Measurements from ENCODE around the gene LOX.

The LOX gene

DNA sequence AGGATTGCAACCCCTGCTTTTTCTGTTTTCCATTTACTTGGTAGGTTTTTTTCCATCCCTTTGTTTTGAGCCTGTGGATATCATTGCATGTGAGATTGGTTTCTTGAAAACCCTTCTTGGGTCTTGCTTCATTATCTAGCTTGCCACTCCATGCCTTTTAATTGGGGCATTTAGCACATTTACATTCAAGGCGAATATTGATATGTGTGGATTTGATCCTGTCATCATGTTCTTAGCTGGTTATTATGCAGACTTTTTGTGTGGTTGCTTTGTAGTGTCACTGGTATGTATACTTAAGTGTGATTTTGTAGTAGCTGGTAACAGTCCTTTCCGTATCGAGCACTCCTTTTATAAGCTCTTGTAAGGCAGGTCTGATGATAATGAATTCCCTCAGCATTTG, 26.5 kb downstream of the LOX start:
- no peak for DNase-seq

DNA sequence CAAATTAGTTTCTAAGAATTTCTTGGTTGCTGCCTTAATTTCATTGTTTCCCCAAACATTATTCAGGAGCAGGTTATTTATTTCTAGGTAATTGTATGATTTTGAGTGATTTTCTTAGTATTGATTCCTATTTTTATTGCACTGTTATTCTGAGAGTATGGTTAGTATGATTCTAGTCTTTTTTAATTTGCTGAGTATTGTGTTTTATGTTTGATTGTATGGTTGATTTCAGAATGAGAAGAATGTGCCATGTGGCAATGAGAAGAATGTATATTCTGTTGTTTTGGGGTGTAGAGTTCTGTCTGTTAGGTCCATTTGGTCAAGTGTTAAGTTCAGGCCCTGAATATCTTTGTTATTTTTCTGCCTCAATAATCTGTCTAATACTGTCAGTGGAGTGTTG, 27.1 kb downstream of the LOX start:
- DNase-seq = no peak

GRCh38 chr5:122040636-122041302, 37.3 kb downstream of the LOX start:
- DNase-seq = no peak

GRCh38 chr5:122036326-122036725, 41.7 kb downstream of the LOX start:
- no peak for DNase-seq

DNA sequence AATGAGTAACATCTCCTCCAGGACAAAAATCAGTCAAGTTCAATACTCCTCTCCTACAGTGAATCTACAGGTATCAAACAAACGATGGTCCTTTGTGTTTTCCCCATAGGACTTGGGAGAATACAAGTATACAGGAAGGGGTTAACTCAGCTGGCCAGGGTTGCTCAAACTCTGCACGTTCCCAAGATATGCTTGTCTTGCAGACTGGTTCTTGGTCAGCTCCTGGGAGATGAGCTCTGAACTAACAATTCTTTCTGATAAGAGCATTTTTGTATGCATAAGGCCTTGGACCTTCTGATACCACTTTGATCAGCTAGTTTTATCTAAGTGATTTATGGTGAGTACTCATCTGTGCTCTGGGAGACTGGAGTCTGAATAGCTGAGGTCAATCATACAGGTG, 42.1 kb downstream of the LOX start:
- no peak for DNase-seq

- DNase-seq = no peak
These were observed 46.2 kb downstream of the LOX start for GRCh38 chr5:122031836-122032235.

DNA sequence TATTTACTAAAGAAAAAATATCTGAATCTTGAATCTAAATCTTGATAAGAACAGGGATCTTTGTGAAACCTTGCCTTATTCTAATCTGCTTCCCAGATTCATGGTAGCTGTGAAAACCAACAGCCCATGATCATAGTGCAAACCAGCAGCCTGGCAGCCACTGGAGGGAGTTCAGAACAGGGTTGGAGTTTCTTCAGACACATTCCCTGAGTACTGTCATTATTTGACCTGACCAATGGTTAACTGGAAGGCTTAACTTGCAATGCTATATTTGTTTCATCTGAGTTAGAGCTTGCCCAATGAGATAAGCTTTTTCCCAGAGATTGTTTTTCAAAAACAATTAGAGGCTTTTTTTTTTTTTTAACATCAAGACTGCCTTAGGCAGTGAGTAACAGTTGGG, 47.8 kb downstream of the LOX start:
- DNase-seq = no peak

DNA sequence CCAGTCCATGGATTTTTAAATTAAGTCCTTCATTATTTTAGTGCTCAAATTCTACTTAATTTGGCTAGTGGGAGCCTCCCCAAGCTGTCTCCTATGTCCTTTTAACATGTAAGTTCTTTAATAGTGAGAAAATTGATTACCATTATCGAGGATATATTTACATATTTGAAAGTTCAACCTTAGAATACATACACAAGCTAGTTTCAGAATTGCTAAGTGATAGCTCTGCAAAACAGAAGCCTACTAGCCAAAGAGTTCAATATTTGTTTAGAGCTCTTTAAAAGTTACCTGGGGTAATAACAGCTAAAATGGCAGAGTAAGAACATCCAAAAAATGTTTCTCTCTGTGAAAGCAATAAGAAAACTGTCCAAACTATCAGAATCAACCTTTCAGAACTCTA, 48.2 kb downstream of the LOX start:
- no peak for DNase-seq

DNA sequence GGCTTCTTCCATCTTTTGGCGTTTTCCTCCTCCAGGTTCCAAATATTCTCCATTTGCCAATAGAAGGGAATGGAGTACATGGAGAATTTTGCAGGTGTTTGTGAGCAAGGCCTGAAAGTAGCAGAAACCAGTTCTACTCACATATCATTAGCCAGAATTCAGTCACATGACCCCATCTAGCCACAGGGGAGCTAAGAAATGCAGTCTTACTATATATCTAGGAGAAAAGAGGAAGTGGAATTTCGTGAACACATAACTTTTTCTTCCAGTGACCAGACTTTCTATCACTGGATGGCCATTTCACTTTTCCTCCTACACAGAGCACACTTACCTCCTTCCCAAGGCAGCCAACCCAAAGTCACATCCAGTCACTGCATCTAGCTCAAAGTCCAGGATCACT, 55.1 kb downstream of the LOX start:
- no peak for DNase-seq

- no peak for DNase-seq
These were observed 58.0 kb downstream of the LOX start for GRCh38 chr5:122019919-122020590.

- no peak for DNase-seq
These were observed 62.6 kb downstream of the LOX start for GRCh38 chr5:122015471-122015870.

DNA sequence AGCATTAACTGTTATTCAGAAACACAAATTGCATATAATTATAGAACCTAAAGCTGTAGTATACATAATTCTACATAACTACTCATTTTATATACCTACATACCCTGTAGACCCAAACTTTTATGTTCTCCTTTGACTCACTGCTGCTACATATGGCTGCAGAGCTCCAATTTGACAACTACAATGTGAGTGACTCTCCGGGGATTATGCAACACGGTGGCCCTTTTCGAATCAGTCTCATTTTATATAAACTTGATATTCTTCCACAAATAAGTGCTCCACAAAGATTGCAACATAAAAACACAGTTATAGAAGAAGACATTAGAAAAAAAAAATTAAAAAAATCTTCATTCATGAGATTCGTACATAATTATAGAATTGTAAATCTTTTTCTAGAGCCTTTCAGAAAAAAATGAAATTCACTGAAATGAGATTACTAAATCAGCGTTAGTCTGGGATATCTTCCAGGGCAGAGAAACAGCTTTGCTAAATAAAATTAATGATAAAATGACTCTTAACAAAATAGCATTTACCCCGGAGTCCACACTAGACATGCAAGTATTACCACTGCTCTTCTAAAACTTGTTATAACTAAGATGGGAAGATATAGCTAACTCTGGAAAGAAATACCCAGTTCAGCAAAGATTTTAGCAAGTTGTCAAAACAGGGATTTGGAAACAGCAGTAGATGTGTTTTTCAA, 63.7 kb downstream of the LOX start:
- no peak for DNase-seq

All from activated CD4-positive, alpha-beta T cell treated with anti-CD3 and anti-CD28 coated beads for 1 hour (primary cell).